Measurements from ENCODE around the gene FRA10AC1. TPM values are rescaled to one million over a fixed set of nuclear protein-coding genes. Genes with fewer than 3 reads are reported as not detected.

The FRA10AC1 gene
- total and polyA plus RNA-seq, 2 of the 4 experiments (the other 2 are of a cell fraction): 1.6 to 4.9 TPM

DNA sequence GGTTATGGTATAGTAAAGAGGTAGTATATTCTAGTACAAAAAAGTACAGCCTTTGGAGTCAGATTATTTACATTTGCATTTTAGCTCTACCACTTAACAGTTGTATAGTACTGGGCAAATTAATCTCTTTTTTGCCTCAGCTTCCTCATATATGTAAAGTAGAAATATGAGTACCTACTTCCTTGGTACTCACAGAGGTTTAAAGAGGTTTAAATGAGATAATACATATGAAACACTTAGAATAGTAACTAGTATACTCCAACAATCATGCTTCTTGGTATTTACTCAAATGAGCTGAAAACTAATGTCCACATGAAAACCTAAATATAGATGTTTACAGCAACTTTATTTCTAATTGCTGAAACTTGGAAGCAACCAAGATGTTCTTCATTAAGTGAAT, 14.7 kb downstream of the FRA10AC1 start:
- TSS peak; percentile 11 for BruUV-seq (replicated peaks)
- Histone ChIP-seq H3K4me2 (ENCODE audit: low read depth, low read length) (no peak overlapping the region), H2AFZ (replicated peaks; ENCODE audit: low read length, poor library complexity) (no peak overlapping the region), H3K18ac (ENCODE audit: low read depth, low read length) (no peak overlapping the region), H3K56ac (ENCODE audit: extremely low read depth, insufficient read depth, low read length) (no peak overlapping the region), H3K4me1 (ENCODE audit: control insufficient read depth, insufficient read depth, low read length) (no peaks in the 10 kb centered on the region), H3K14ac (replicated peaks; ENCODE audit: low read depth, low read length) (no peak overlapping the region), H4K8ac (ENCODE audit: low read depth in 2 of 2, low read length in 2 of 2) (no peak overlapping the region), H4K5ac (ENCODE audit: low read depth, low read length) (no peak overlapping the region), H3K9me1 (ENCODE audit: insufficient read depth, low read length) (no peaks in the 10 kb centered on the region), H3K9ac (ENCODE audit: low read depth, low read length) (no peak overlapping the region), H3K9me3 (ENCODE audit: control insufficient read depth, insufficient read depth, low read length) (no peaks in the 10 kb centered on the region), H2AK9ac (replicated peaks; ENCODE audit: low read depth, low read length, poor library complexity) (no peak overlapping the region), H2BK5ac (ENCODE audit: low read depth, low read length, poor library complexity, severe bottlenecking) (no peak overlapping the region), H2BK120ac (ENCODE audit: low read depth, low read length) (no peak overlapping the region), H3K79me1 (ENCODE audit: low read depth in 1 of 2, low read length in 2 of 2) (no peaks in the 10 kb centered on the region), H3K27me3 (ENCODE audit: control insufficient read depth, insufficient read depth, low read length) (no peaks in the 10 kb centered on the region), H3K27ac (ENCODE audit: insufficient read depth, low read length) (no peak overlapping the region), H3K36me3 (ENCODE audit: control insufficient read depth, insufficient read depth, low read length) (peaks cover 12% of the 10 kb centered on the region), H2AK5ac (ENCODE audit: low read depth, low read length) (no peak overlapping the region), H3K4ac (ENCODE audit: low read depth, low read length) (no peak overlapping the region), H2BK20ac (ENCODE audit: low read depth, low read length) (no peak overlapping the region), H3K23ac (ENCODE audit: low read depth, low read length) (no peak overlapping the region), H4K20me1 (ENCODE audit: insufficient read depth, low read length) (no peaks in the 10 kb centered on the region), H3K4me3 (ENCODE audit: insufficient read depth, low read depth, low read length) (no peak overlapping the region), H4K91ac (ENCODE audit: insufficient read depth, low read depth, low read length) (no peak overlapping the region), H2BK15ac (ENCODE audit: low read depth, low read length) (no peak overlapping the region)
- in situ Hi-C loops (cut with MboI; ENCODE audit: low sequenced_read_pairs) (loop anchor here (25.0 kb wide), 1 partner anchor 325 kb away; no protein-coding TSS in a partner anchor), dilution Hi-C loops (cut with HindIII; ENCODE audit: low sequenced_read_pairs, unreplicated experiment) (no loop called here), intact Hi-C loops (cut with micrococcal nuclease) (loop anchor here (2.0 to 10.0 kb wide), 2 partner anchors 15 to 313 kb away; no protein-coding TSS in a partner anchor)
- no peak for TF ChIP-seq RCOR1 (IDR thresholded peaks at IDR 0.05; ENCODE audit: insufficient replicate concordance, low read length)
- no peak for ATAC-seq (ENCODE audit: low read depth)
- CTCF ChIA-PET: interaction anchor here (1.5 kb wide), 1 partner anchor 10 kb away, joined by 3 read pairs; no protein-coding TSS in a partner anchor
- no peak for DNase-seq
- POLR2A ChIA-PET (ENCODE audit: unreplicated experiment): no interaction called here
